GM12873 (cell line): ENCODE data around the gene RPL6.

Experiments
- CTCF ChIP-seq: IDR thresholded peaks from 2 replicates; pipeline ENCODE4 v1.5.1; 2012; ENCODE audit warnings: low read depth, mild to moderate bottlenecking, moderate library complexity, low read length, control low read depth; ENCODE audit not compliant: insufficient read depth; ENCODE audit errors: missing control alignments

Gene RPL6

GRCh38 chr12:112409064-112409905 lies at the start of gene RPL6:
RPL6 (minus strand) TSS chr12:112409605; CDS start chr12:112408656, 949 bp downstream.
- TF ChIP-seq CTCF: no peak

GRCh38 chr12:112458751-112459150 lies 49.3 kb upstream of the RPL6 start:
- no peak for TF ChIP-seq CTCF

GRCh38 chr12:112458330-112458729 lies 48.9 kb upstream of the RPL6 start:
- TF ChIP-seq CTCF: no peak

- no peak for TF ChIP-seq CTCF
These were observed 46.6 kb upstream of the RPL6 start for GRCh38 chr12:112456029-112456428.

GRCh38 chr12:112450725-112451124 lies 41.3 kb upstream of the RPL6 start:
- TF ChIP-seq CTCF: no peak

- no peak for TF ChIP-seq CTCF
These were observed 37.7 kb upstream of the RPL6 start for GRCh38 chr12:112447106-112447505.

GRCh38 chr12:112446008-112446725 lies 36.8 kb upstream of the RPL6 start:
- no peak for TF ChIP-seq CTCF
